Panc1 (cell line): ENCODE measurements around the gene RPL36. TPM values are rescaled to one million over a fixed set of nuclear protein-coding genes. Genes with fewer than 3 reads are reported as not detected.

ENCODE experiments used
- ATAC-seq: fragments of 200-7000 bp; cut with Tn5 transposase; 2 replicates; pipeline ENCODE4 v1.9.1; 2020; ENCODE audit warnings: mild to moderate bottlenecking, moderate library complexity
- BruUV-seq: library from RNA; stranded (reverse); fragments of 400-500 nt; replicated peaks from 2 replicates; lab custom pipeline; 2021; lab: Mats Ljungman, UMichigan
- CTCF ChIA-PET: fragments of 300-600 bp; sonication (Branson Sonifier 250); formaldehyde crosslinking; loops from one replicate; lab custom pipeline; 2022; ENCODE audit warnings: antibody characterized with exemption; lab: Charles Lee
- POLR2A ChIA-PET: fragments of 300-600 bp; sonication (Branson Sonifier 250); formaldehyde crosslinking; loops from one replicate; lab custom pipeline; 2022; ENCODE audit warnings: antibody characterized with exemption; lab: Charles Lee
- DNase-seq: peaks from one replicate; pipeline ENCODE4 v3.0.0-alpha.2; 2010; ENCODE audit warnings: low read depth, low spot score
- H3K27ac ChIP-seq: 2 replicates; pipeline ENCODE4 v1.5.1; 2011; ENCODE audit warnings: mild to moderate bottlenecking, low read length, inconsistent platforms
- H3K27me3 ChIP-seq: fragments of 200-500 bp; sonication (Bioruptor generic); 2 replicates; pipeline ENCODE4 v1.6.0; 2014; ENCODE audit warnings: low read length, inconsistent platforms; ENCODE audit not compliant: control insufficient read depth, insufficient read depth
- H3K36me3 ChIP-seq: fragments of 200-500 bp; sonication (Bioruptor generic); 2 replicates; pipeline ENCODE4 v1.5.1; 2014; ENCODE audit warnings: inconsistent platforms, mild to moderate bottlenecking, low read length, moderate library complexity; ENCODE audit not compliant: control insufficient read depth, insufficient read depth
- H3K4me1 ChIP-seq: 2 replicates; pipeline ENCODE4 v1.5.1; 2011; ENCODE audit warnings: inconsistent platforms, mild to moderate bottlenecking, low read length, moderate library complexity; ENCODE audit not compliant: control insufficient read depth, insufficient read depth
- H3K4me3 ChIP-seq, 2 experiments: 2 replicates each; pipeline ENCODE4 v1.5.1; 2011 to 2012; ENCODE audit warnings: low read depth in 2 of 2, low read length in 2 of 2, mild to moderate bottlenecking in 2 of 2, inconsistent platforms in 1 of 2, moderate library complexity in 1 of 2
- H3K9me3 ChIP-seq: fragments of 200-500 bp; sonication (Bioruptor generic); 2 replicates; pipeline ENCODE4 v1.5.1; 2014; ENCODE audit warnings: low read depth, mild to moderate bottlenecking, inconsistent platforms, low read length, moderate library complexity; ENCODE audit not compliant: control insufficient read depth, insufficient read depth
- POLR2AphosphoS5 ChIP-seq: IDR thresholded peaks from 2 replicates; pipeline ENCODE4 v1.6.1; 2012; ENCODE audit warnings: mild to moderate bottlenecking, low read depth, low read length, moderate library complexity
- SIN3A ChIP-seq: IDR thresholded peaks from 2 replicates; pipeline ENCODE4 v1.6.1; 2012; ENCODE audit warnings: low read depth, mild to moderate bottlenecking, low read length, moderate library complexity, borderline replicate concordance; ENCODE audit not compliant: insufficient read depth
- TCF7L2 ChIP-seq: IDR thresholded peaks from 2 replicates; pipeline ENCODE4 v1.6.1; 2011; ENCODE audit warnings: mild to moderate bottlenecking, low read depth, low read length, inconsistent platforms
- in situ Hi-C: cut with HindIII; loops from 2 replicates; pipeline ENCODE4 v1.10.0; 2016; ENCODE audit warnings: low sequenced_read_pairs, low pct_unique_long_range_greater_than_20kb
- intact Hi-C: fragments of 100-400 bp; cut with micrococcal nuclease; formaldehyde crosslinking; loops from one replicate; pipeline ENCODE4 v1.10.0; 2022; ENCODE audit not compliant: unreplicated experiment
- total RNA-seq: library from RNA; stranded (reverse); gene quantifications from one replicate; pipeline ENCODE4 v1.2.1, GENCODE V29; 2021; ENCODE audit not compliant: unreplicated experiment
- TF ChIP-seq, protein P1 (sequence below), 2 experiments: IDR thresholded peaks; 2 replicates each; pipeline ENCODE4 v1.6.1; 2011 to 2012; ENCODE audit warnings: low read depth in 2 of 2, control low read depth in 1 of 2, low read length in 1 of 2, mild to moderate bottlenecking in 1 of 2, moderate library complexity in 1 of 2; ENCODE audit not compliant: insufficient read depth in 1 of 2
- TF ChIP-seq, protein P2 (sequence below): fragments of 450-650 bp; IDR thresholded peaks from 2 replicates; pipeline ENCODE4 v1.5.1; 2017; ENCODE audit warnings: mild to moderate bottlenecking

The RPL36 gene
- total RNA-seq, 1 experiment from 2014 or later, result 465 TPM

- no peaks in the 10 kb centered on the region for H3K4me1 ChIP-seq
- in situ Hi-C loops, result no loop called here
- no peak overlapping the region for H3K4me3 ChIP-seq
- no peak for TF ChIP-seq TCF7L2
- TF ChIP-seq, protein P1, sequence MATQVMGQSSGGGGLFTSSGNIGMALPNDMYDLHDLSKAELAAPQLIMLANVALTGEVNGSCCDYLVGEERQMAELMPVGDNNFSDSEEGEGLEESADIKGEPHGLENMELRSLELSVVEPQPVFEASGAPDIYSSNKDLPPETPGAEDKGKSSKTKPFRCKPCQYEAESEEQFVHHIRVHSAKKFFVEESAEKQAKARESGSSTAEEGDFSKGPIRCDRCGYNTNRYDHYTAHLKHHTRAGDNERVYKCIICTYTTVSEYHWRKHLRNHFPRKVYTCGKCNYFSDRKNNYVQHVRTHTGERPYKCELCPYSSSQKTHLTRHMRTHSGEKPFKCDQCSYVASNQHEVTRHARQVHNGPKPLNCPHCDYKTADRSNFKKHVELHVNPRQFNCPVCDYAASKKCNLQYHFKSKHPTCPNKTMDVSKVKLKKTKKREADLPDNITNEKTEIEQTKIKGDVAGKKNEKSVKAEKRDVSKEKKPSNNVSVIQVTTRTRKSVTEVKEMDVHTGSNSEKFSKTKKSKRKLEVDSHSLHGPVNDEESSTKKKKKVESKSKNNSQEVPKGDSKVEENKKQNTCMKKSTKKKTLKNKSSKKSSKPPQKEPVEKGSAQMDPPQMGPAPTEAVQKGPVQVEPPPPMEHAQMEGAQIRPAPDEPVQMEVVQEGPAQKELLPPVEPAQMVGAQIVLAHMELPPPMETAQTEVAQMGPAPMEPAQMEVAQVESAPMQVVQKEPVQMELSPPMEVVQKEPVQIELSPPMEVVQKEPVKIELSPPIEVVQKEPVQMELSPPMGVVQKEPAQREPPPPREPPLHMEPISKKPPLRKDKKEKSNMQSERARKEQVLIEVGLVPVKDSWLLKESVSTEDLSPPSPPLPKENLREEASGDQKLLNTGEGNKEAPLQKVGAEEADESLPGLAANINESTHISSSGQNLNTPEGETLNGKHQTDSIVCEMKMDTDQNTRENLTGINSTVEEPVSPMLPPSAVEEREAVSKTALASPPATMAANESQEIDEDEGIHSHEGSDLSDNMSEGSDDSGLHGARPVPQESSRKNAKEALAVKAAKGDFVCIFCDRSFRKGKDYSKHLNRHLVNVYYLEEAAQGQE (IDR thresholded peaks at IDR 0.05; ENCODE audit: insufficient read depth in 1 of 2, low read depth in 2 of 2, low read length in 1 of 2), result no peak
- no peak for TF ChIP-seq SIN3A
- TF ChIP-seq POLR2AphosphoS5, result no peak
- TF ChIP-seq, protein P2, sequence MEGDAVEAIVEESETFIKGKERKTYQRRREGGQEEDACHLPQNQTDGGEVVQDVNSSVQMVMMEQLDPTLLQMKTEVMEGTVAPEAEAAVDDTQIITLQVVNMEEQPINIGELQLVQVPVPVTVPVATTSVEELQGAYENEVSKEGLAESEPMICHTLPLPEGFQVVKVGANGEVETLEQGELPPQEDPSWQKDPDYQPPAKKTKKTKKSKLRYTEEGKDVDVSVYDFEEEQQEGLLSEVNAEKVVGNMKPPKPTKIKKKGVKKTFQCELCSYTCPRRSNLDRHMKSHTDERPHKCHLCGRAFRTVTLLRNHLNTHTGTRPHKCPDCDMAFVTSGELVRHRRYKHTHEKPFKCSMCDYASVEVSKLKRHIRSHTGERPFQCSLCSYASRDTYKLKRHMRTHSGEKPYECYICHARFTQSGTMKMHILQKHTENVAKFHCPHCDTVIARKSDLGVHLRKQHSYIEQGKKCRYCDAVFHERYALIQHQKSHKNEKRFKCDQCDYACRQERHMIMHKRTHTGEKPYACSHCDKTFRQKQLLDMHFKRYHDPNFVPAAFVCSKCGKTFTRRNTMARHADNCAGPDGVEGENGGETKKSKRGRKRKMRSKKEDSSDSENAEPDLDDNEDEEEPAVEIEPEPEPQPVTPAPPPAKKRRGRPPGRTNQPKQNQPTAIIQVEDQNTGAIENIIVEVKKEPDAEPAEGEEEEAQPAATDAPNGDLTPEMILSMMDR, result no peak
- intact Hi-C loops, result no loop called here
- DNase-seq, result no peak
- H3K9me3 ChIP-seq, result no peaks in the 10 kb centered on the region
- ChIA-PET POLR2A (no interaction called here), CTCF (no interaction called here)
- peaks cover 5% of the 10 kb centered on the region; the same call in 1 of the 2 replicates for H3K36me3 ChIP-seq
- H3K27ac ChIP-seq, result no peak overlapping the region
- no peaks in the 10 kb centered on the region for H3K27me3 ChIP-seq
- ATAC-seq, result no peak
- BruUV-seq, result no TSS peak
Observed at GRCh38 chr19:5683177-5683886, 6.8 kb upstream of the RPL36 start.

DNA sequence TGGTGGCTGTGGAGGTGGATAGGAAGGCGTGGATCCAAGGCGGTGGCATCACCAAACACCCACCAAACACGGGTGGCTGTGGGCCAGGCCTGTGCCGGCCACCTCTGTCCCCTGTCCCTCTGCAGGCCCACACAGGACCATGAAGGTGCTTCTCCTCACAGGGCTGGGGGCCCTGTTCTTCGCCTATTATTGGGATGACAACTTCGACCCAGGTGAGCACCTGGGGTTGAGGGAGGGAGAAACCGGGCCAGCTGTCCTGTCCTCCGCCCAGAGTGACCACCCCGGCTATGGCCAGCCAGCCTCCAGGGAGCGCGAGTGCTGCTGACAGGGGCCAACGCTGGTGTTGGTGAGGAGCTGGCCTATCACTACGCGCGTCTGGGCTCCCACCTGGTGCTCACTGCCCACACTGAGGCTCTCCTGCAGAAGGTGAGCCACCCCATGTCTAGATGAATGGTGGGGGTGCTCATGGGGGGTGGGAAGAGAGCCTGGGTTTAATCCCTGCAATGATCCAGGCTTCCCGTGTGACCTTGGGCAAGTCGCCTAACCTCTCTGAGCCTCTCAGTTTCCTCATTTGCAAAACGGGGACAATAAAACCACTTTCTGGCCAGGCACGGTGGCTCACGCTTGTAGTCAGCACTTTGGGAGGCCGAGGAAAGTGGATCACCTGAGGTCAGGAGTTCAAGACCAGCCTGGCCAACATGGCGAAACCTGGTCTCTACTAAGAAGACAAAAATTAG is 5.2 kb upstream of the RPL36 start:
- POLR2A ChIA-PET, result no interaction called here
- DNase-seq, result no peak
- no peak for TF ChIP-seq TCF7L2
- no peak for TF ChIP-seq SIN3A
- TF ChIP-seq, protein P2, result no peak
- no peak for TF ChIP-seq POLR2AphosphoS5
- TF ChIP-seq, protein P1 (IDR thresholded peaks at IDR 0.05; ENCODE audit: insufficient read depth in 1 of 2, low read depth in 2 of 2, low read length in 1 of 2), result no peak

More for the DNA sequence above, 5.2 kb upstream of the RPL36 start:
- Histone ChIP-seq H3K9me3 (no peaks in the 10 kb centered on the region), H3K4me1 (no peaks in the 10 kb centered on the region), H3K36me3 (peaks cover 3% of the 10 kb centered on the region; the same call in 1 of the 2 replicates), H3K27ac (no peak overlapping the region), H3K4me3 (no peak overlapping the region), H3K27me3 (no peaks in the 10 kb centered on the region)
- no peak for ATAC-seq
- CTCF ChIA-PET, result no interaction called here
- intact Hi-C loops (no loop called here), in situ Hi-C loops (no loop called here)
- BruUV-seq, result no TSS peak
